WTC11 (cell line): ENCODE data around the gene UTP3. TPM values are rescaled to one million over a fixed set of nuclear protein-coding genes. Genes with fewer than 3 reads are reported as not detected.
A peak's percentile ranks its signal among the peaks of the same experiment; 100 is the strongest.

Experiments
- ATAC-seq: fragments of 200-7000 bp; cut with Tn5 transposase; 2 replicates; pipeline ENCODE4 v1.10.0; 2021; ENCODE audit warnings: mild to moderate bottlenecking, moderate library complexity
- CTCF ChIA-PET: fragments of 300-600 bp; sonication (Branson Sonifier 250); formaldehyde crosslinking; loops from one replicate; lab custom pipeline; 2021; ENCODE audit warnings: antibody characterized with exemption; lab: Charles Lee
- POLR2A ChIA-PET: fragments of 350-600 bp; sonication (Branson Sonifier 250); formaldehyde crosslinking; loops from one replicate; lab custom pipeline; 2021; ENCODE audit warnings: antibody characterized with exemption; lab: Charles Lee
- DNase-seq: peaks from one replicate; pipeline ENCODE4 v3.0.0; 2021; ENCODE audit warnings: low spot score
- H3K27ac Mint-ChIP-seq: 2 replicates; pipeline ENCODE4 v1.8.0; 2021; ENCODE audit warnings: mixed read lengths
- H3K27me3 Mint-ChIP-seq: 2 replicates; pipeline ENCODE4 v1.8.0; 2021; ENCODE audit warnings: low read depth, mild to moderate bottlenecking, moderate library complexity, mixed read lengths
- H3K36me3 Mint-ChIP-seq: 2 replicates; pipeline ENCODE4 v1.8.0; 2021; ENCODE audit warnings: mixed read lengths
- H3K4me1 Mint-ChIP-seq: 2 replicates; pipeline ENCODE4 v1.8.0; 2022; ENCODE audit warnings: mixed read lengths
- H3K4me3 Mint-ChIP-seq: 2 replicates; pipeline ENCODE4 v1.8.0; 2021; ENCODE audit warnings: mild to moderate bottlenecking, moderate library complexity, mixed read lengths
- H3K9me3 Mint-ChIP-seq: 2 replicates; pipeline ENCODE4 v1.8.0; 2021; ENCODE audit warnings: mixed read lengths
- ATF6 ChIP-seq: sonication (generic); formaldehyde crosslinking; IDR thresholded peaks from 2 replicates; pipeline ENCODE4 v1.8.1; 2023; ENCODE audit warnings: mild to moderate bottlenecking, missing genetic modification reagents
- ESRRA ChIP-seq: sonication (generic); formaldehyde crosslinking; IDR thresholded peaks from 2 replicates; pipeline ENCODE4 v1.8.1; 2022; ENCODE audit warnings: mild to moderate bottlenecking, missing genetic modification reagents, borderline replicate concordance
- FOXJ3 ChIP-seq: sonication (generic); formaldehyde crosslinking; IDR thresholded peaks from 2 replicates; pipeline ENCODE4 v1.9.0; 2021; ENCODE audit warnings: missing genetic modification reagents, mild to moderate bottlenecking, borderline replicate concordance
- FOXK1 ChIP-seq: sonication (generic); formaldehyde crosslinking; IDR thresholded peaks from 2 replicates; pipeline ENCODE4 v1.8.0; 2022; ENCODE audit warnings: mild to moderate bottlenecking, moderate library complexity, missing genetic modification reagents
- FOXP4 ChIP-seq: sonication (generic); formaldehyde crosslinking; IDR thresholded peaks from 2 replicates; pipeline ENCODE4 v1.8.0; 2022; ENCODE audit warnings: mild to moderate bottlenecking, missing genetic modification reagents
- GABPB1 ChIP-seq: sonication (generic); formaldehyde crosslinking; IDR thresholded peaks from 2 replicates; pipeline ENCODE4 v1.8.1; 2023; ENCODE audit warnings: mild to moderate bottlenecking, missing genetic modification reagents
- IRF1 ChIP-seq: sonication (generic); formaldehyde crosslinking; IDR thresholded peaks from 2 replicates; pipeline ENCODE4 v1.8.0; 2023; ENCODE audit warnings: missing genetic modification reagents
- KAT7 ChIP-seq: sonication (generic); formaldehyde crosslinking; IDR thresholded peaks from 2 replicates; pipeline ENCODE4 v1.8.1; 2023; ENCODE audit warnings: missing genetic modification reagents, mild to moderate bottlenecking, borderline replicate concordance
- NR3C1 ChIP-seq: sonication (generic); formaldehyde crosslinking; conservative IDR thresholded peaks from 2 replicates; pipeline ENCODE4 v1.8.1; 2023; ENCODE audit warnings: low read depth, mild to moderate bottlenecking, missing genetic modification reagents
- RORB ChIP-seq: fragments of 250-450 bp; sonication (Bioruptor Pico); IDR thresholded peaks from 2 replicates; pipeline ENCODE4 v1.9.0; 2021; ENCODE audit warnings: mild to moderate bottlenecking
- SP1 ChIP-seq: sonication (generic); formaldehyde crosslinking; conservative IDR thresholded peaks from 2 replicates; pipeline ENCODE4 v1.8.1; 2022; ENCODE audit warnings: missing genetic modification reagents
- TEAD4 ChIP-seq: sonication (generic); formaldehyde crosslinking; IDR thresholded peaks from 2 replicates; pipeline ENCODE4 v1.8.0; 2022; ENCODE audit warnings: mild to moderate bottlenecking, missing genetic modification reagents
- ZBTB43 ChIP-seq: sonication (generic); formaldehyde crosslinking; IDR thresholded peaks from 2 replicates; pipeline ENCODE4 v1.8.1; 2023; ENCODE audit warnings: mild to moderate bottlenecking, missing genetic modification reagents
- ZNF121 ChIP-seq: sonication (generic); formaldehyde crosslinking; IDR thresholded peaks from 2 replicates; pipeline ENCODE4 v1.8.0; 2023; ENCODE audit warnings: missing genetic modification reagents
- ZNF232 ChIP-seq: sonication (generic); formaldehyde crosslinking; IDR thresholded peaks from 2 replicates; pipeline ENCODE4 v1.8.0; 2022; ENCODE audit warnings: mild to moderate bottlenecking, missing genetic modification reagents
- ZNF416 ChIP-seq: fragments of 250-450 bp; sonication (Bioruptor Pico); IDR thresholded peaks from 2 replicates; pipeline ENCODE4 v1.9.0; 2021; ENCODE audit warnings: mild to moderate bottlenecking, inconsistent platforms
- ZNF532 ChIP-seq: fragments of 250-450 bp; sonication (Bioruptor Pico); IDR thresholded peaks from 2 replicates; pipeline ENCODE4 v1.9.0; 2021; ENCODE audit warnings: mild to moderate bottlenecking, borderline replicate concordance
- ZNF671 ChIP-seq: fragments of 250-450 bp; sonication (Bioruptor Pico); IDR thresholded peaks from 2 replicates; pipeline ENCODE4 v1.8.0; 2021; ENCODE audit warnings: mild to moderate bottlenecking
- ZSCAN18 ChIP-seq: fragments of 250-450 bp; sonication (Bioruptor Pico); IDR thresholded peaks from 2 replicates; pipeline ENCODE4 v2.1.2; 2022; ENCODE audit warnings: mild to moderate bottlenecking, moderate library complexity
- total RNA-seq: library from RNA; stranded (reverse); gene quantifications from 3 replicates; pipeline ENCODE4 v1.2.3, GENCODE V29; 2021

Gene UTP3
- total RNA-seq, 1 experiment from 2014 or later, result 45.5 TPM

GRCh38 chr4:70709611-70710205, 21.4 kb downstream of the UTP3 start:
- peak overlapping the region; percentile 13 for H3K27ac Mint-ChIP-seq
- ChIA-PET CTCF (no interaction called here), POLR2A (no interaction called here)
- H3K4me3 Mint-ChIP-seq, result no peak overlapping the region
- ATAC-seq (no peak), DNase-seq (no peak)
- H3K4me1 Mint-ChIP-seq, result peaks cover 48% of the 10 kb centered on the region
- no peaks in the 10 kb centered on the region for H3K27me3 Mint-ChIP-seq
- no peak for TF ChIP-seq ZNF416 (CRISPR knock-in tag)
- no peak for TF ChIP-seq ZNF232 (CRISPR knock-in tag)
- TF ChIP-seq FOXK1 (CRISPR knock-in tag), result no peak
- no peak for TF ChIP-seq ZNF121 (CRISPR knock-in tag)
- TF ChIP-seq ZNF532, result no peak
- TF ChIP-seq RORB (CRISPR knock-in tag), result no peak
- TF ChIP-seq KAT7 (CRISPR knock-in tag), result no peak
- no peak for TF ChIP-seq ZBTB43 (CRISPR knock-in tag)
- TF ChIP-seq IRF1 (CRISPR knock-in tag), result no peak
- TF ChIP-seq ZSCAN18 (CRISPR knock-in tag), result no peak
- no peak for TF ChIP-seq FOXP4 (CRISPR knock-in tag)
- no peak for TF ChIP-seq GABPB1 (CRISPR knock-in tag)
- TF ChIP-seq ESRRA (CRISPR knock-in tag), result no peak
- TF ChIP-seq ZNF671 (CRISPR knock-in tag), result no peak
- no peak for TF ChIP-seq SP1 (CRISPR knock-in tag)
- TF ChIP-seq ATF6 (CRISPR knock-in tag), result no peak
- no peak for TF ChIP-seq NR3C1 (CRISPR knock-in tag)
- no peak for TF ChIP-seq FOXJ3
- no peak for TF ChIP-seq TEAD4
- no peaks in the 10 kb centered on the region for H3K9me3 Mint-ChIP-seq
- no peaks in the 10 kb centered on the region for H3K36me3 Mint-ChIP-seq
